NCI-H2081 (cell line): ENCODE results near the gene MEDAG.

Experiments
- DNase-seq, 2 experiments: peaks; one replicate each; lab custom pipeline; 2025; lab: John Stamatoyannopoulos, UW

MEDAG gene

DNA sequence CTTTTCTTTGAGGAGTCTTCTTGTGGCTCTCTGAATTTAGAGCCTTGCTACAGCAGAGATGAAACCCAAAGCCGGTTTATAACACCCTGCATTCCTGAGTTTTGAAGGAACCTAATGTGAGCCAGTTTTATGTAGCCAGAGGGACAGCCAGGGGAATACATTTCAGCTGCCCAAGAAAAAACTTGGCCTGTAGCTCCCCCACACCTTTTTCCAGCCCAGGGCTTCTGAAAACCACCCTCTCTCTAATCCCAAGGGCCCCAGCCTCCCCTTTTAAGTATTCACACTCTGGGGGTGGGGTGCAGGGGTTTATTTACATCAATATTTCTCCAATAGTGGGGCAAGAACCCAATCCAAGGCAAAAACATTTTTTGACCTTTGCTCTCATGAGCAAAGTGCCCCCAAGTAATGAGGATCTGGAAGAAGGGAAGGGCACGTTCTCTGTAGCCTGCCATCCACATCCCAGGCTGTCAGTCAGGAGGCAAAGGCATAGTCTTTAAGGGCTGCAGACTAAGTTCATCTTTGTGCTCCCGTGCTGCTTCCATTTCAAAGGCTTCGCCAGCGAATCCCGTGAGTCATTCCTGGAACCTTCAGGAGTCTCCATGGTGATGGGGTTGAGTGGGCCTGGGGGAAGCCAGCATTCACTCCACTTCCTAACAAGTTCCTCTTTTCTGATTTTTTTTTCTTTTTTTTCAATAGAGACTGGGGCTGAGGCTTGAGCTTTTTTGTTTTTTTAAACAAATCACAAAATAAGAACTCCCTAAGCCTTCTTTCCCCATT is 33.2 kb upstream of the MEDAG start:
- DNase-seq, result no peak

DNA sequence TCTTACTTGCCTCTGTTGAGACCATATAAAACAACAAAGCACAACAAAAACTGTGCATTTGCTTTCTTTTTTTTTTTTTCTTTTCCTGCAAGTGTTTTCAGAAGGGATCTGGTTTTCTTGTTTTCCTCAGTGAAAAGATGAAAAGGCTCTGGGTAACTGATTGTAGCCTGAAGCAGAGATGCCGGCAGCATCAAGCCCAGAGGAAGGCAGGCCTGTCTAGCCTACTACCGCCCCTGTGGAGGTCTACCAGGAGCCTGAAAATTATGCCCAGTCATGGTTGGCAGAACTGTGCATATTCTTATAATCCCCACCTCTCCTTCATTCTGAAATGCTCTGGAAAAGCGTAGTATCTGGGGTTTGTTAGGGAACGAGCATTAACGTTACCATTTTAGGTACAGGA is 32.6 kb upstream of the MEDAG start:
- DNase-seq, result no peak

DNA sequence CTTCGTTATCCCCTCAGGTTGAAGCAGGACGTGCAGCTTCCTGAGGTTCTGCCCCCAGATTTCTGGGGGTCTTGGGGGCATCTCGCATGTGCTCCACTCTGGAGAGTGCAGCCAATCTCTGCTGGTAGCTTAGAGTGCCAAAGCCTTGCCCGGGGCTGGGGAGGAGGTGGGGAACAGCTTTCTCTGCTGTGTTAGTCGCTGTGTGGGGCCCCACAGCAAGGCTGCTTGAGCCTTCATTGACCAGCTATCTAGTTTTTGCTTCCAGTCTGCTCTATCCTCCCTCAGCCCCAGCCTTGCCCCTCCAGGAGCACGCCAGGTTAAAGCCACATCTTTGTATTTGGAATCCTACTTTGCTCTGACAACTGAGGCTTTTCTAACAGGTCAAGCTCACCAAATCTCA is 32.0 kb upstream of the MEDAG start:
- no peak for DNase-seq

DNA sequence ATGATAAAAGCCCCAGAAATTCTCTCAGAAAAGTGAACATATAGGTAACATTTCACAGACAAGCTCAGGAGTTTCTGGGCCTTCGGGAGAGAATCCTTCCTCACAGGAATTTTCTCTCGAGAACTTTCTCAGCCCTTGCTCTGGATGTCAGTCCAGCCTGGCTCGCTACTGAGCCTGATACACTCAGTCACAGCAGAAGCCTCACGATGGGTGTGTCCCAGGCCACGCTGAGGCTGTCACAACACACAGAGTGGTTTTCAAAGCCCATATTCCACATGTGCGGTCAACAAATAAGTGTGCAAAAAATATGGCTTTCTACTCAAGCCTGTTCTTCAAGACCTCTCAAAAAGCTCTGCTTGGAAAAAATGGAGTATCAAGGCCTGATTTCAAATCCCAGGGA is 31.5 kb upstream of the MEDAG start:
- DNase-seq, result no peak

DNA sequence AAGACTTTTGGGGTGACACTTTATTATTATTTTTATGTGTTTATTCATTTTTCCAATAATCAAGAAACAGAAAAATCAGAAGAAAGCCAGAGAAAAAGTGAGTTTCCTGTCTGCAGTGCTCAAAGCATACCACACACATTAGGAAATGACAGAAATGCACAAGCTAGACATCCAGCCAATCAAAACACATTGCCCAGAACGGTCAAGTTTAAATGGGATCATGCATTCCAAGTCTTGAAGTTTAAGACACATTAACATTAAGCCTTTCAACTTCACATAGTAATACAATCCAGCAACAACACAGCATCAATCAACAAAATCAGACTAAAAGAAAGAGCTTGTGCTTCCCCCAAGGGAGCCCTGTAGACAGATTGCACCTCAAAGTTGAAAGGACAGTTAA is 28.7 kb upstream of the MEDAG start:
- no peak for DNase-seq

DNA sequence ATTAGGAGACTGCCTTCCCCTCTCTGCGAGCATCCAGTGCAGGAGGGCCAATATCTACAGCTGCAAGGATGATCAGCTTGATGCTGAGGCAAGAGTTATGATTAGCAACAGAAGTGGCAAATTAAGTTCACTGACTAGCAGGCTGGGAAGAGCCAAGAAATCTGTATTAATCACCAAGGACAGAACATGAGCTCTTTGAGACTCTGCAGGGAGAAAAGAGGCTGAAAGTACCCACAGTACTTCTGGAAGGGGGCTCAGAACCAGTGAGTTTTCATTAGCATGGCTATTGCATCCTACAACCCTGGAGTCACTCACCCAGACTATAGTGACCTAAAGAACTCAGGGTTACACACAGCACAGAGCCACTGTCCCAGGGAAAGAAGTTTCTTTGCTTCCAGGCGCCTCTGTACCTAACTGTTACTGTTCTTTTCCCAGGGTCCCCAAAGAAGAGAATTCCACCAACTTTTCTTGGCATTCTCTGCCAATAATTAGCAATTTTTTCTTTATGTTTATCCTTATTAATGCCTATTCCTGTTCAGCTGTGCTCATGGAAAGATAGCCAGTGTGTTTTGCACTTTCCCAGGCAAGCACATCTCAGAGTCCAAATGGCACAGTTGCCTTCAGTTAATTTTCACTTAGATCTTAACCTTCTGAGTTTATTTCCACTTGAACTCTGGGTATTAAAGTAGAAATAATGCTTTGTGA is 25.8 kb upstream of the MEDAG start:
- DNase-seq, result no peak

DNA sequence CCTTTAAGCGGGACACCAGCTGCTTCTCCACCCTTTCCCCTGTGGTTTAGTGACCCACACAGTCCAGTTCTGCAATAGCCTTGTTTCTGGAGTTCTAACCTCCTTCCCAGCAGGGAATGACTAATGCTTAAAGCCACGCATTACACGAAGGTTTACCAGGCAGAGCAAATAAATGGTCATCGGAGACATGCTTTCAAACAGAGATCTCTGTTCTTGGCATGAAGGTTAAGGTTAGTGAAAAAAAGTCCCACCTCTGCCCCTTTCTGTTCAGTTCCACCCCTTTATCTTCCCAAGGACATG is 25.3 kb upstream of the MEDAG start:
- DNase-seq, result no peak

DNA sequence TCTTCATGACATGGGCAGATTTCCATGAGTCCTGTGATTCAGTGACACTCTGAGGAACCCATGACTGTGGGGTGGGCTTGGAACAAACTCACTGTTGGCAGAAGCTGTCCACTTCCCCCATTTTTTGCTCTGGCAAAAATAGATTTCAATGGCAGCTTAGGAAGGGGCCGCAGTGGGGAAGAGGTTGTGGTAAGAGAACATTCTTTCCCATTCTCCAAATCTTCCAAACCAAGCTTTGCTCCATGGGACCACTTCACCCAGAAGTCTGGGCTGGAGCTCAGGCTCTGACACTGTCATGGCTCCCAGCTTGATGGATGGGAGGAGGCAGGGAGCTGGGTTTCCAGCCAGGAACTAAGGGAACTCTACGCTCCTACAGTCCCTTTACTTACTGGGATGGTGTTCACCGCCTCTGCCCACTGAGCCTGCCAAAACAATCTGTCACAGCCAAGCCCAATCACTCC is 24.9 kb upstream of the MEDAG start:
- no peak for DNase-seq

DNA sequence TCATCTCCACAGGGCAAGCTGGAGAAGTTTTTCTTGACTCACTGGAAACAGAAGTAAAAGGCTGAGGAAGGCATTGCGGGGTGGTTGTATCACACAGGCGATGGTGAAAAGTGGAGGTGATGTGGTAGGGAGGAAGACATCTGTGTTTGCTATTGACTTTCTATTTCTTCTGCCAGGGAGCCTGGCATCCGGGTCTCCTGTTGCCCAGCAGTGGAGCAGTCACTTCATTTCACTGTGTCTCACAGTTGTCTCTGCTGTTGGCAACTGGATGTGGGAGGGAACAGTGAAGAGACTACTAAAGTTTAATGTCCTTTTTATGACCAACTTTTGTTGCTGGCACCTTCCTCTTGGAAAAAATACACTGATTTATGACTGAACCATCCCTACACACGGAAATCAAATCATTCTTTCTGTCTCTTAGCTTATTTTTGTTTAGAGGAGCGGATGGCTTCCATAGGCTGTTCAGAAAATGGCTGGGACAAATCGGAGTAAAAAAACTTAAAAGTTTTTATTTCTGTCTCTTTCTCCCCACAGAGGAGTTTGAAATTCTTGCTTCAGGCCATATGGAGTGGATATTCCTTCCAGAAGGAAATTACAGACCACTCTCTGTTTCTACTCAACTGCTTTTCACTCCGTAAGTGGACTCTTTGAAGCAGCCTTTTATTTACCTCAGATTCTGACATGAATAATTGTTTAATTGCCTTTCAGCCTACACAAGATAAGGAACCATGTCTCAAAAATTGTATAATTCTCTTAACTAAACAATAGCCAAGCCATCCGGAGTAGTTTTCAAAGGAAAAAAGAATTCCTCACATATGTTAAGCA is 23.8 kb upstream of the MEDAG start:
- DNase-seq, result no peak

DNA sequence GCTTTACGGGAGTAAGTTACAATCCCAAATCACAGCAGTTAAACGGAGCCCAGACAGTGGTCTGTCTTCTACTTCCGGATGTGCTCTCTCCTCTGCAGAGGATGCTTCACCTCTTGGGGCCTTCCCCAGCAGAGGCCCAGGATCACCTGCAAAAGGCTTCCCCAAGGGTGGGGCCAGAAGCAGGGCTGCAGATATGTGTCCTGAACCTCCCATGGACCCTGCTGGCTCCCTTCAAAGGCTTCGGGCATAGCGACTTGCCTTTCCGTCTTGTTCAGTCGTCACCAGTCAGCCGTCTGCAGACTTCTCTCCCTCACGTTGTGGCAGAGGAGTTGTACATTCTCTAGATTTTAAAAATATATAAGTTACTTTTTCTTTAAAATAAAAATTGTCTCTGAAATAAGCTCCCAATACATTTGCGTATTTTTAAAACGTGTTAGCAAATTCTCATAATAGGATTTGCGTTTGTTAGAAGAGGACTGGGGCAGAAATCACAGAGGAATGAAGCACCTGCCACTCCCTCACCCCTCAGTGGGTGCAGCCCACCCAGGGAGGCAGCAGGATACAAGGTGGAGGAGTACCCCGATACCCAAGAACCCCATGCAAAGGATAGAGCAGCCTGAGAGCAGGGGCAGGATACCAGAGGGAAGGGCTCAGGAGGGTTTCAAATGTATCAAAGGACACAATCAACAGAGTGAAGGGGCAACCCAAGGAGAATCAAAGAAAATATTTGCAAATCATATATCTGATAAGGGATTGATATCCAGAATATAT is 22.9 kb upstream of the MEDAG start:
- no peak for DNase-seq

DNA sequence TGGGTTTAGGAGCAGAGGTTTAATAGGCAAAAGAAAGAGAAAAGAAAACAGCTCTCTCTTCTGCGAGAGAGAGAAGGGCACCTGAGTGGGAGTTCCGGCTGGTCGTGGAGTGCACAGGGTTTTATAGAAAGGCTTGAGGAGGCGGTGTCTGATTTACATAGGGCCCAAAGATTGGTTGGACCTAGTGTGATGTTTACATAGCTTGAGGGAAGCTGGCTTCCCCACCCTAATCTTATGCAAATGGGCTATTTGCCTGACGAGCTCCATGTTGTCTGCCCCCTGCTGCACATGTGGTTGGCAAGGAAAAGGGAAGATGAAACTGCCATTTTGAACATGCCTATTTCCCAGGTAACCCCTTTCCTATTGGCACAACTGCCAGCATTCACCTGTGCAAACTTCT is 21.5 kb upstream of the MEDAG start:
- DNase-seq, result peak; percentile 28 to 57

DNA sequence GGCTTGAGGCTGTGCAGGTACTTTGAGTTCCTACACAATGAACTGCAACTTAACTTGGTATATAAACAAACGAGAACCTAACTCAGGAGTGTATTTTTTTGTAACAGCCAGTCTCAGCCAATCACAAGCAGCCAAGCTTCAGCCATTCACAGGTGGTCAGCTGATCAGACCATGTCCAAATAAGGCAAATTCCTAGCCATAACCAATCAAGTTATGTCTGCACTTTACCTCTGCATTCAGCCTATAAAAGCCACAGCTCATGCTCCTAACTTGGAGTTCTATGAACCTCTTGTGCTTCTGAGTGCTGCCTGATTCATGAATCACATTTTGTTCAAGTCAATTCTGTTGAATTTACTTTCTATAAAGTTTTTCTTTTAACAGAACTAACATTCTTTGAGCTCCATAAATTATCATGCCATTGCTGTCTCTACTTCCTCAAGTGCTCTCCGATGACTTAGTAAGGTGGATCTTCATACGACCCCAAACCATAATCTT is 16.8 kb upstream of the MEDAG start:
- no peak for DNase-seq

DNA sequence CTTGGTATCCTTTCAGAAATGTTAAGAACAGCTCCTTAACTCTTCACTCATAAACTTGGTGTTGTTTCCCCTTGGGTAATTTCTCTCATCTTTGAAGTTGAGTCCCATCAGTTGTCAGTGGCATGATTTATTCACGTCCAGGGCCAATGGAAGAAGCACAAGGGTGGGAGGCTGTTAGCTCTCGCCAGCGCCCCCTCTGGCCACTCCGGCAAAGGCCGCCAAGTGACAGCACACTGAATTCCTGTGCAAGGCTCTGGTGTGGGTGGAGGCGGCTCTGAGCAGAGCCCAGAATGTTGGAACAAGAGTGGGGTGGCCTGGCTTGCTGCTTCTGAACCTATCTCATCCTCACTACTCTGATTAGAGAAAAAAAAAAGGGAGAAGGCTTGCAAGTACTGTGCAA is 13.1 kb upstream of the MEDAG start:
- DNase-seq, result no peak

DNA sequence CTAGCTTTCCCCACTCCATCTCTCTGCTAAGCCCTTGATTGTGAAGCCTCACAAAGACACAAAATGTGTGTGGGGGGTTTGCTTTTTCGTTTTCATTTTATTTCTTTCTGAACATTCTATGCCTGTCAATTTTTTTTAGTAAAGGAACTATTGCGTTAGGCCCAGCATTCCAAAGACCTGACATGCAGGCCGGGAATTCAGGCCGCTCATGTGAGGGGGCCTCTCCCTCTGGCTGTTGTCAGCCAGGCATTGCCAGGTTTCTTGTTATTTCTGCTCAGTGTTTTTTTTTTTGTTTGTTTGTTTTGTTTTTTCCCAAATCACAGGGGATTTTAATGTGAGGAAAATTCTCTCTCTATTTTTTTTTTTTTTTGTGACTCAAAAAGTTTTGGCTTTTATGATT is 10.3 kb upstream of the MEDAG start:
- no peak for DNase-seq

DNA sequence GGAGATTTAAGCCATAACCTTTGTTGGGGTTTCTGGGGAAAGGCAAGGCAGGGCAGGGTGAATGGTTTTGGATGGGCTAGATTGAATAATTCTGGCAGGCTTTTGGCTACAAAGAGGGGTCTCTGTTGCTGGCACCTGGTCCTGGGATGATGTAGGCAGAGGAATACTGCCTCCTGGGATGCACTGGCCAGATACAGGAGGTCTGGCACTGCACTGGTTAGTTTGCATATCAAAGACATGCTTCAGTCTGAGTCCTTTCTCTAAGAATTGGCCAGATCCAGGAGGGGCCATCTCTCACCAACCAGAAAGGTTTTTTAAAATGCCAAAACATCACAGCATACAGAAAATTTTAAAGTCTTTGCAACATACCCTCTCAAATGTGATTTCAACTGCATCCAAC is 8.0 kb upstream of the MEDAG start:
- no peak for DNase-seq

DNA sequence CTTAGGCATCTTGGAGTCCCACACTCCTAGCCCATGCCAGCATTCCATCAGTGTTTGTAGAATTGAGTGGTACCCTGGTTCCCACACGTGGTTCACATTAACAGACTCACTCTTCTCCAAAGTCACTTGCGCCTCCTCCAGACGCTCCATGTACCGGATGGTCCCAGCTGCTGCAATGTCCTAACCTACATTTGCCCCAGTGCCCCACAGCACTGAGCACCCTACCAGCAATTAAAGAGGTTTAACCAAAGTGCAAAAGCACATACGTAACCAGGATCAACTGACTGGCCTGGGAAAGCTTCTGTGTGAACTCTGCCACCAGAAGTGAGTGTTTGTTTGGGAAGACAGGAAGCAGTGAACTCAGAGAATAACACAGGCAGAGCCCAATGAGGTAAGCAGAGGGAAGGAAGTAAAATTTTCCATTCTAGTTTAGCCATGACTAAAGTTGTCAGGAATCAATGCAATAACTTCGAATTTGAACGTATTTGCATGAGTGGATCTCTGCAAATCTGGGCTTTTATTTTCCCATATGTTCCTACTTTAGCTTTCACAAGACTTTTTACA is 7.3 kb upstream of the MEDAG start:
- DNase-seq, result no peak

DNA sequence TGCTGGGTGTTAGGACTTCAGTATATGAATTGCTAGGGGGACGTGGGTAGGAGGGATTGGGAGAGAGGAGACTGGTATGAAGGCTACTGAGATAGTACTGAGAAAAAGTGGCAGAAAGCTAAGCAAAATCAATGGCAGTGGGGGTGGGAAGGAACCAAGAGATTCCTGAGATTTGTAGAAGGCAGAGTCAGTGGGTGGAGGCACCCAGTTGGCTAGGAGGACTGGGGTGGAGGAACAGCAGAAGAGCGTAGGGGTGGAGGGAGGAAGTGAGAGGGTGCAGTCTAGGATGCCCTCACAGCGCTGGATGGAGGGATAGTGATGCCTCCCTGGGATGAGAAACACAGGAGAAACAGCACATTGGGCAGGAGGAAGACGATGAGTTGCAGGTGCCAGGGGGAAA is 5.6 kb upstream of the MEDAG start:
- no peak for DNase-seq

DNA sequence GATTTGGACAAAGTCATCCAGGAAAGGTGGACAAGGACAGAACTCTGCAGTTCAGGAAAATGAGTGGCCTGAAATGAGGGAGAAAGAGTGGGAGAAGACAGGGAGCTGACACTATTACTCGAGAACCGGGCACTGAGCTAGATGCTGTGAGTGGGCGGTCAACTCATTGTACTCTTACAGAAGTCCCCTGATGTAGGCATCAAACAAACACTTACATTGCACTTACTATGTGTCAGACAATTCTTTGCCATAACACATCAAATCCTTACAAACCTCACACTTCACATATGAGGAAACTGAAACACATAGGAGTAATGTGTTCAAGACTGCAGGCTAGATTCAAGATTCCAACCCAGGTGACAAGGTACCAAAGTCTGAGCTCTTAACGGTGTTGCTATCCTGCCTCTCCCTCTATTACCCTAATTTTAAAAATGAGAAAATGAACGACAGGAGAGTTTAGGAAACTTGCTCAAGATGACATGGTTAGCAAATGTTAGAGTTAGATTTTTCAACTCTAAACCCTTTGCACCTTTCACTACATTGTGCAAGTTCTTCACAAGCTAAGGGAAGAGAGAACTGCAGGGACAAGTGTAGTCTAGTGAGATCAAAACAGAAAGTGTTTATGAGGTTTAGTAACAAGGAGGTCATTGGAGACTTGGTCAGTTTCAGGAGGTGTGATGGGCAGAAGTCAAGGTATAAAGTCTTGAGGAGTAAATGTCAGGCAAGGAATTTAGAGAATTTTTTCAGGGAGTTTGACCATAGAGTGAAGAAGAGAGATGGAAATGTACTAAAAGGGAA is 4.9 kb upstream of the MEDAG start:
- no peak for DNase-seq

DNA sequence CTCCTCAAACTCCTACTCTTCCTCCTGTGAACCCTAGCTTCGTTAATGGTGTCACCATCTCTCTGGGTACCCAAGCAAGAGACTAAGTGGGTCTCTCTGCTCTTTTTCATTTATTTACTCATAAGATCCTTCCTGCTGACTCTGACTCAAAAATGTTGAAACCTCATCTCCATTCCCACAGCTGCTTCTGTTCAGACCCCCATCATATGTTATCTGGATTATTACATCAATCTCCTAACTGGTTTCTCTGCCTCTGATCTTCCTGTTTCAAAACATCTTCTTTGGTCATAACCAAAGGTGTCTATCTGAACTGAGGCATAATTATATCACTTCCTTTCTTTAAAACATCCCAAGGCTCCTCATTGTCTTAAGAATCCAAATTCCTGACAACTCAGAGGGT is 2.0 kb upstream of the MEDAG start:
- DNase-seq, result no peak

DNA sequence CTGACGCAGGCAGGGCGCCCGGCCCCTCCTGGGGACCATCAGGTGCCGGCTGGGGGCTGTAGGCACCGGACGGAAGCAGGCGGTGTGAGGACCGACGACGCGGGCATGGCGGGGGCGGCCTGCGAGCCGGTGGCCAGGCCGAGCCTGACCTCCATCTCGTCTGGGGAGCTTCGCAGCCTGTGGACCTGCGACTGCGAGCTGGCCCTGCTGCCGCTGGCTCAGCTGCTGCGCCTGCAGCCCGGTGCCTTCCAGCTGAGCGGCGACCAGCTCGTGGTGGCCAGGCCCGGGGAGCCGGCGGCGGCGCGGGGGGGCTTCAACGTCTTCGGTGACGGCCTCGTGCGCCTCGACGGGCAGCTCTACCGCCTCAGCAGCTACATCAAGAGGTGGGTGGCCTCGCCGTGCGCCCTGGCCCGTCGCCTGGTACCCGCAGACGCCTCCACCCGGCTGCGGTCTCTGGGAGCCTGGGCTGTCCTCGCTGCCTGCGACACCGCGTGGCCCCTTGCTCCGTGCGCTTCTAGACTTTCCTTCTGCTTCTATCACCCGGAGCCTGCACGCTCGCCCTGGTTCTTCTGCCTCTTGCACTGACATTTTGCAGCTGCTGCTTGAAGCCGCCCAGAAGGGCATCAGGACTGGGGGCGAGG is 460 bp downstream of the MEDAG start:
- no peak for DNase-seq
